ENCODE measurements around the gene BCL2L12.
A peak's percentile ranks its signal among the peaks of the same experiment; 100 is the strongest.

The BCL2L12 gene

GRCh38 chr19:49685845-49686332 is 20.2 kb downstream of the BCL2L12 start:
- DNase-seq, result no peak

- no peak for DNase-seq
These were observed 20.9 kb downstream of the BCL2L12 start for GRCh38 chr19:49686503-49687088.

- no peak for DNase-seq
These were observed 21.4 kb downstream of the BCL2L12 start for GRCh38 chr19:49687150-49687549.

GRCh38 chr19:49687566-49688316 is 22.0 kb downstream of the BCL2L12 start:
- DNase-seq, result no peak

DNA sequence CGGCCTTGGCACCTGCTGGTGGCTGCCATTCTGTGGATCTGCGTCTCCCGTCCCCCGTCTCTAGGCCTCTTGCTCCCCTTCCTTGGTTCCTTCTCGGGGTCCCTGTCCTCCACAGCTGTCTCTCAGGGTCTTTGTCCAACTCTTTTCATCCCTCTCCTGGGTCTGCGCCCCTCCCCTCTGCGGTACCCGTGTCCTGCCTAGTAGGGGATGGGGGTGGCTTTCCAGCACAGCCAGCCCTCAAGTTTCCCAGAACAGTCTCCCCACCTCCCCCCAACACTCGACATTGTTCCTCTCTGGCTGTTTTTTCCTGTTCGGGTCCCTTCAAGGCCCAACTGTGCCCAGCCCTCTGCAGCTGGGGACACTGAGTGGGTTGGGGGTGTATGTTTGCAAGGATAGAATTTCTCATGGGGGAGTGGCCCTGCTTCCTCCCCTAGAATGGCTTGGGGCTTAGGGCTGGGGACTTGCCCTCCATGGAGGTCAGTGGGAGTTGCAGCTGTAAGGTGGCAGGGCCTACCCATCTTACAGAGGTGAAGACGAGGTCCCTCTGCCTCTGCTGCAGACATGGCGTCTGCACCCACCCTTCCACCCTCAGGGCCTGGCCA is 22.9 kb downstream of the BCL2L12 start:
- no peak for DNase-seq

DNA sequence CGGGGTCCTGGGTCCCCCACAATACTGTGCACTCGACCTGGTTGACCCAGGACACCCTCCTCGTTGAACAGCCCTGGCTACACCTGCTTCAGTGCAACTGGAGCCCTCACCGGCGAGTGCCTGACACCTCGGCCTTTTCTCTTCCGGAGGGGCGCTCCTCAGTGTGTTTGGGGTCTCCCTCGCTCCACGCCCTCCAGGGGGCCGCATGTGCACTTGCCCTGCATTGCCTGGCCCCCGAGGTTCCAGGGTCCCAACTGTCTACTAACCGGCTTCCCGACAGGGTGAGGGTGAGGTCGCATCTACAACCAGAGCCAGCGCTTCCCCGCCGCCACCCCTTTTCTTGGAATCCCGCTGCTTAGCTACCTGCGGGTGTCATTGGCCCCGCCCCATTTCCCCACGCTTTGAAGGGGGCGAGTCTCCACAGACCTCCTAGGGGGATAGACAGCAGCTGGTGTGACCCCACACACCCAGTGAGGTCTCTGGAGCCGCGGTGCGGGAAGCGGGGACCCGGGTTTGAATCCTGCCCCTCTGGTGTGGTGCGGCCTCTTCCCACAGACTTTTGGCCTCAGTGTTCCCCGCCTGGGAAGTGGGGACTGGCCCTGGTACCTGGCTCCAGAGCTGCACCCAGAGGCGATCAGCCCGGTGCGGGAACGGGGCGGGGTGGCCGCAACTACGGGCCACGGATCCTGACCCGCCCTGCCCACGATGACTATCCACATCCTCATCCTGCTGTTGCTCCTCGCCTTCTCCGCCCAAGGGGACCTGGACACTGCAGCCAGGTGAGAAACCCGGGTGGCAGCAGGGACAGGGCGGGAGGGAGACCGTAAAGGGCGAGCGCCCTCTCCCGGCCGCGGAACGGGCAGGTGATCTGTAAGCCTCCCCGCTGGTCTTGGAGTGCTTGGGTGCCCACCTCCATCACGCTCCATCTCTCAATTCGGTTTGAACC is 23.7 kb downstream of the BCL2L12 start, which contains the start of gene ADM5:
ADM5 (plus strand) TSS at position 462 of the 946 bp plus-strand sequence; CDS start at position 706, 244 bp downstream.
- DNase-seq, result peak in 2 of 4 experiments; percentile 29 to 39

GRCh38 chr19:49690079-49690655 is 24.4 kb downstream of the BCL2L12 start:
- DNase-seq, result no peak

- DNase-seq, result peak in 2 of 4 experiments; percentile 29 to 31
These were observed 25.0 kb downstream of the BCL2L12 start, which contains the start of gene CPT1C for GRCh38 chr19:49690656-49691242. TSS of gene CPT1C (plus strand) at chr19:49691116. CDS start at chr19:49692253, 1,137 bp downstream.

- peak in 1 of 4 experiments; percentile 21 for DNase-seq
These were observed 25.8 kb downstream of the BCL2L12 start for GRCh38 chr19:49691243-49692146.

DNA sequence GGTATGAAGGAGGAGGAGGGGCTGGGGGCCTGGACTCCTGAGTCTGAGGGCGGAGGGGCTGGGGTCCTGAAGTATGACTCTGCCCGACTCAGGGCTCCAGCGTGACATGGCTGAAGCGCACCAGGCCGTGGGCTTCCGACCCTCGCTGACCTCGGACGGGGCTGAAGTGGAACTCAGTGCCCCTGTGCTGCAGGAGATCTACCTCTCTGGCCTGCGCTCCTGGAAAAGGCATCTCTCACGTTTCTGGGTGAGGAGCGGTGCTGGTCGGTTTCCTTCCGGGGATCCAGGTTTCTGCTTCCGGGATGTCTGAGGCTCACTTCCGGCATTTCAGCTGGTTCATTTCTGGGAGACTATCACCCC is 26.4 kb downstream of the BCL2L12 start:
- DNase-seq, result no peak

GRCh38 chr19:49696115-49696514 is 30.4 kb downstream of the BCL2L12 start:
- no peak for DNase-seq

- DNase-seq, result no peak
These were observed 31.1 kb downstream of the BCL2L12 start for GRCh38 chr19:49696865-49697264.

- DNase-seq, result no peak
These were observed 33.6 kb downstream of the BCL2L12 start for GRCh38 chr19:49699364-49699763.

DNA sequence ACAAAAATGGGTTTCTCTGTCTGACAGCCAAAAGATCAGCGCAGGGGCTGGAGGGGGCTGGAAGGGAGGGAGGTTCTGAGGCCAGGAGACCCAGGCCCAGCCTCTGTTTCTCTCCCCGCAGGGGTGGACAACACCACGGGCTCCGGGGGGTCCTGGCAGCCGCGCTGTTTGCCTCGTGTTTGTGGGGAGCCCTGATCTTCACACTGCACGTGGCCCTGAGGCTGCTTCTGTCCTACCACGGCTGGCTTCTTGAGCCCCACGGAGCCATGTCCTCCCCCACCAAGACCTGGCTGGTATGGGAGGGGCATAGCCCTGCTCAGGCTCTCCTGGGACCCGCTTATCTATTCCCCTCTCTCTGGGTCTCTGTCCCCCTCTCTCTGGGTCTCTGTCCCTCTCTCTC is 34.8 kb downstream of the BCL2L12 start:
- DNase-seq, result no peak

GRCh38 chr19:49701271-49701786 is 35.6 kb downstream of the BCL2L12 start:
- no peak for DNase-seq

DNA sequence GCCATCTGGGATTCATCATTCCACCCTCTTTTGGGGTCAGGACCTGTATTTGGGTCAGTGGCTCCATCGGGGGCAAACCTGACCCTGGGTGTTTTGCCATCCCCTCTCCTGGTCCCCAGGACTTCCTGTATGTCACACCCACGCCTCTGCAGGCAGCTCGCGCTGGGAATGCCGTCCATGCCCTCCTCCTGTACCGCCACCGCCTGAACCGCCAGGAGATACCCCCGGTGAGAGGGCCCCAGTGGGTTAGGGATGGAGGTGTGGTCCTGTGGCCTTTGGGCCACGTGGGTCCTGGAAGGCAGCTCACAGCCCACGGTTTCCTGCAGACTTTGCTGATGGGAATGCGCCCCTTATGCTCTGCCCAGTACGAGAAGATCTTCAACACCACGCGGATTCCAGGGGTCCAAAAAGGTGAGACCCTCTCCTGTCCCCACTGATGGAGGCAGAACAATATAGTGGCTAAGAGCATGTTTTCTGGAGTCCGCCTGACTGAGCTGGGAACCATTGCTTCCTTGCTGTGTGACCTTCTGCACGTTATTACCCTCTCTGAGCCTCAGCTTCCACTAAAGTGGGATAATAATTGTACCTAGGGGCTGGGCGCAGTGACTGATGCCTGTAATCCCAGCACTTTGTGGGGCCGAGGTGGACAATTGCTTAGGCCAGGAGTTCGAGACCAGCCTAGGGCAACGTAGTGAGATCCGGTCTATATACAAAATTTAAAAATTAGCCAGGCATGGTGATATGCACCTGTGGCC is 39.3 kb downstream of the BCL2L12 start:
- DNase-seq, result no peak

DNA sequence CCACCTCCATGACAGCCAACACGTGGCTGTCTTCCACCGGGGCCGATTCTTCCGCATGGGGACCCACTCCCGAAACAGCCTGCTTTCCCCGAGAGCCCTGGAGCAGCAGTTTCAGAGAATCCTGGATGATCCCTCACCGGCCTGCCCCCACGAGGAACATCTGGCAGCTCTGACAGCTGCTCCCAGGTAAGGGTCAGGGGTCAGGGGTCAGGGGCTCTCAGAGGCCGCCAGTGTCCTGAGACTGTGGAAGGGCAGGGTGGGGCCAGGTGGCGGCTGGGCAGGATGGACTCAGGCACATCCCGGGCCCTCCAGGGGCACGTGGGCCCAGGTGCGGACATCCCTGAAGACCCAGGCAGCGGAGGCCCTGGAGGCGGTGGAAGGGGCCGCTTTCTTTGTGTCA is 40.2 kb downstream of the BCL2L12 start:
- no peak for DNase-seq

- DNase-seq, result no peak
These were observed 44.7 kb downstream of the BCL2L12 start for GRCh38 chr19:49710372-49710951.

DNA sequence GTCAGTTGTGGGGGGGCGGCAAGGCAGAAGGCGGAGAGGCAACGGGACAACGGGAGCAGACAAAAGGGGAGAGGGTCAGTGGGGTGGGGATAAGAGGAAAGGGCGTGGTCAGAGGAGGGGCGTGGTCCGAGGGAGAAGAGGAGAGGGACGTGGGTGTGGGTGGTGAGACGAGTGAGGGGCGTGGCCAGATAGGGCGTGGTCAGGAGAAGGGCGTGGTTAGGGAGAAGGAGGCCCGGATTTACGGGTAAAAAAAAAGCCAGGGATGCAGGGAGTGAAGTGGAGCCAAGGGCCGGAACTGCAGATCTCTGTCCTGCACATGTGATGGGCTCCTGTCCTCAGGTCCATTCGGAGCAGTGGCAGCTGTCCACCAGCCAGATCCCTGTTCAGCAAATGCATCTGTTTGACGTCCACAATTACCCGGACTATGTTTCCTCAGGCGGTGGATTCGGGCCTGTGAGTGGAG is 46.7 kb downstream of the BCL2L12 start:
- no peak for DNase-seq

Measured in activated naive CD4-positive, alpha-beta T cell (primary cell).